ENCODE results near the gene ITPKB. TPM values are rescaled to one million over a fixed set of nuclear protein-coding genes. Genes with fewer than 3 reads are reported as not detected.

ITPKB gene
- total RNA-seq, 1 donor from 2014 or later, result 21.2 TPM

DNA sequence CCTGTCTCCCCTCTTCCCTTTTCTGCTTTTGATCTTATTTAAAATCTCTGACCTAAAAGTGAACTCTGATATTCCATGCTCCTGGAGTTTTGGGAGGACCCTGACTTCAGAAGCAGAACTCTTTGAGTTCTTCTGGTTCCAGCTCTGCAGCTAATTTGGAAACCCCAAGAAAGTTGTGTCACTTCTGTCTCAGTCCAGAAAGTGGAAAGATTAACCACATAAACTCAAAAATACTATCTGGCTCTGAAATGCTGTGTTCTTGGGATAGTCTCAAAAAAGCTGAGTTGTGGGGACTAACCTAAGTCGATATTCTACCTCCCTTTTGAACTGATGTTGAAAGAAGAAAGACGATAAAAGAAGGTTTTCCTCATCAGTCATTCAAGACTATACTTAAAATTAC, 59.8 kb downstream of the ITPKB start:
- no peak for DNase-seq (ENCODE audit: low spot score in 2 of 2, unreplicated experiment in 2 of 2)
- no peak for TF ChIP-seq CTCF (IDR thresholded peaks at IDR 0.05; ENCODE audit: unreplicated experiment)
- H3K36me3 Mint-ChIP-seq, result no peaks in the 10 kb centered on the region
- H3K27ac Mint-ChIP-seq, result peak overlapping the region; percentile 94
- H3K4me3 Mint-ChIP-seq, result peak overlapping the region; percentile 73
- no peaks in the 10 kb centered on the region for H3K9me3 Mint-ChIP-seq
- no peaks in the 10 kb centered on the region for H3K27me3 Mint-ChIP-seq (ENCODE audit: low read depth)
- H3K4me1 Mint-ChIP-seq, result peaks cover 26% of the 10 kb centered on the region

GRCh38 chr1:226678701-226679100, 60.4 kb downstream of the ITPKB start:
- no peak for TF ChIP-seq CTCF (IDR thresholded peaks at IDR 0.05; ENCODE audit: unreplicated experiment)
- Mint-ChIP-seq H3K9me3 (no peaks in the 10 kb centered on the region), H3K4me3 (no peak overlapping the region), H3K4me1 (peaks cover 26% of the 10 kb centered on the region), H3K27me3 (ENCODE audit: low read depth) (no peaks in the 10 kb centered on the region), H3K27ac (peak overlapping the region; percentile 16), H3K36me3 (no peaks in the 10 kb centered on the region)
- DNase-seq (ENCODE audit: low spot score in 2 of 2, unreplicated experiment in 2 of 2), result no peak

DNA sequence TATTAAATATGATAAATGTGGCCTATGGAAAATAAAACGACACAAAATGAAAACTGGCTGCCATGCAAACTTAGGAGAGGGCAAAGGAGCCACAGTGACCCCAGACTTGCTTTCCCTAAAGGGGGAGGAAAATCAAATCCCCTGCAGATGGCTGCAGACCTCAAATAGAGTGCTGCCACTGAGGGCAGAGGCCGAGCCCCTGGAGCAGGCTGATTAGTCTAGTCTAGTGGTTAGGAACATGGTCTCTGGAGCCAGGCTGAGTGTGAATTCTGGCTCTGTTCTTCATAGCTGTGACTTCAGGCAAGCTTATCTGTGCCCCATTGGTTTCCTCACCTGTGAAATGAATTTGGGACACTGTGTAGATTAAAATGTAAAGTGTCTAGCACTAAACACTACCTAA, 60.8 kb downstream of the ITPKB start:
- peaks cover 26% of the 10 kb centered on the region for H3K4me1 Mint-ChIP-seq
- no peaks in the 10 kb centered on the region for H3K9me3 Mint-ChIP-seq
- no peak overlapping the region for H3K27ac Mint-ChIP-seq
- H3K27me3 Mint-ChIP-seq (ENCODE audit: low read depth), result no peaks in the 10 kb centered on the region
- H3K36me3 Mint-ChIP-seq, result no peaks in the 10 kb centered on the region
- H3K4me3 Mint-ChIP-seq, result no peak overlapping the region
- no peak for TF ChIP-seq CTCF (IDR thresholded peaks at IDR 0.05; ENCODE audit: unreplicated experiment)
- no peak for DNase-seq (ENCODE audit: low spot score in 2 of 2, unreplicated experiment in 2 of 2)

GRCh38 chr1:226677027-226678020, 61.8 kb downstream of the ITPKB start:
- Mint-ChIP-seq H3K36me3 (no peaks in the 10 kb centered on the region), H3K4me1 (peaks cover 29% of the 10 kb centered on the region), H3K27ac (peak overlapping the region; percentile 45), H3K9me3 (no peaks in the 10 kb centered on the region), H3K4me3 (no peak overlapping the region), H3K27me3 (ENCODE audit: low read depth) (no peaks in the 10 kb centered on the region)
- TF ChIP-seq CTCF (IDR thresholded peaks at IDR 0.05; ENCODE audit: unreplicated experiment), result no peak
- no peak for DNase-seq (ENCODE audit: low spot score in 2 of 2, unreplicated experiment in 2 of 2)

- Mint-ChIP-seq H3K4me1 (peaks cover 35% of the 10 kb centered on the region), H3K27ac (no peak overlapping the region), H3K36me3 (no peaks in the 10 kb centered on the region), H3K9me3 (no peaks in the 10 kb centered on the region), H3K27me3 (ENCODE audit: low read depth) (no peaks in the 10 kb centered on the region), H3K4me3 (no peak overlapping the region)
- no peak for DNase-seq (ENCODE audit: low spot score in 2 of 2, unreplicated experiment in 2 of 2)
- no peak for TF ChIP-seq CTCF (IDR thresholded peaks at IDR 0.05; ENCODE audit: unreplicated experiment)
Measured at GRCh38 chr1:226676381-226676780, 62.7 kb downstream of the ITPKB start.

Measured in mesothelial cell of epicardium (in vitro differentiated cells).